PFSK-1 (cell line): ENCODE measurements around the gene TGM6.

ENCODE experiments used
- FOXP2 ChIP-seq: optimal IDR thresholded peaks from 2 replicates; pipeline ENCODE3; 2011; ENCODE audit warnings: borderline replicate concordance, control low read depth, inconsistent platforms; ENCODE audit not compliant: insufficient read depth; ENCODE audit errors: extremely low read length, extremely low read depth
- POLR2AphosphoS5 ChIP-seq: IDR thresholded peaks from 2 replicates; pipeline ENCODE4 v1.6.1; 2012; ENCODE audit warnings: low read depth, mild to moderate bottlenecking, control low read depth, low read length, moderate library complexity
- REST ChIP-seq, 2 experiments: IDR thresholded peaks; 2 replicates each; pipeline versions ENCODE4 v1.6.1 to v1.8.0; 2011 to 2012; ENCODE audit warnings: low read depth in 2 of 2, low read length in 2 of 2, control low read depth in 1 of 2, inconsistent platforms in 1 of 2, mild to moderate bottlenecking in 1 of 2, moderate library complexity in 1 of 2; ENCODE audit not compliant: insufficient read depth in 1 of 2
- SIN3A ChIP-seq: IDR thresholded peaks from 2 replicates; pipeline ENCODE4 v1.6.1; 2012; ENCODE audit warnings: mild to moderate bottlenecking, low read length, moderate library complexity, borderline replicate concordance; ENCODE audit not compliant: insufficient read depth
- TAF1 ChIP-seq: IDR thresholded peaks from 2 replicates; pipeline ENCODE4 v1.6.1; 2012; ENCODE audit warnings: low read length, control low read depth, borderline replicate concordance; ENCODE audit not compliant: insufficient read depth

The TGM6 gene

GRCh38 chr20:2365091-2365490 lies 15.6 kb upstream of the TGM6 start:
- no peak for TF ChIP-seq REST (IDR thresholded peaks at IDR 0.05; ENCODE audit: insufficient read depth in 1 of 2, low read depth in 2 of 2, low read length in 2 of 2)
- TF ChIP-seq POLR2AphosphoS5, result no peak
- TF ChIP-seq SIN3A, result no peak
- TF ChIP-seq TAF1, result no peak
- no peak for TF ChIP-seq FOXP2

GRCh38 chr20:2365666-2366065 lies 15.0 kb upstream of the TGM6 start:
- TF ChIP-seq POLR2AphosphoS5 (no peak), SIN3A (no peak), REST (IDR thresholded peaks at IDR 0.05; ENCODE audit: insufficient read depth in 1 of 2, low read depth in 2 of 2, low read length in 2 of 2) (no peak), TAF1 (no peak), FOXP2 (no peak)

- TF ChIP-seq REST (IDR thresholded peaks at IDR 0.05; ENCODE audit: insufficient read depth in 1 of 2, low read depth in 2 of 2, low read length in 2 of 2) (no peak), POLR2AphosphoS5 (no peak), TAF1 (no peak), FOXP2 (no peak), SIN3A (no peak)
These were observed 12.1 kb upstream of the TGM6 start for GRCh38 chr20:2368621-2369020.

GRCh38 chr20:2373098-2373497 lies 7.6 kb upstream of the TGM6 start:
- TF ChIP-seq TAF1 (no peak), SIN3A (no peak), FOXP2 (no peak), POLR2AphosphoS5 (no peak), REST (IDR thresholded peaks at IDR 0.05; ENCODE audit: insufficient read depth in 1 of 2, low read depth in 2 of 2, low read length in 2 of 2) (no peak)

GRCh38 chr20:2374346-2375125 lies 6.2 kb upstream of the TGM6 start:
- TF ChIP-seq REST (IDR thresholded peaks at IDR 0.05; ENCODE audit: insufficient read depth in 1 of 2, low read depth in 2 of 2, low read length in 2 of 2), result no peak
- TF ChIP-seq POLR2AphosphoS5, result no peak
- no peak for TF ChIP-seq FOXP2
- no peak for TF ChIP-seq TAF1
- TF ChIP-seq SIN3A, result no peak
